HEK293T (cell line): ENCODE results near the gene CCR8.

Source experiments
- ARNT ChIP-seq: fragments of 450-650 bp; IDR thresholded peaks from 2 replicates; pipeline ENCODE4 v1.6.1; 2017; ENCODE audit warnings: mild to moderate bottlenecking
- BHLHE40 ChIP-seq: fragments of 450-650 bp; IDR thresholded peaks from 2 replicates; pipeline ENCODE4 v1.6.1; 2016; ENCODE audit warnings: mild to moderate bottlenecking, moderate library complexity, borderline replicate concordance
- FOXA1 ChIP-seq: fragments of 450-650 bp; IDR thresholded peaks from 2 replicates; pipeline ENCODE4 v1.6.1; 2016; ENCODE audit warnings: mild to moderate bottlenecking
- LEF1 ChIP-seq: fragments of 450-650 bp; IDR thresholded peaks from 2 replicates; pipeline ENCODE4 v1.6.1; 2017; ENCODE audit warnings: mild to moderate bottlenecking, borderline replicate concordance
- SP1 ChIP-seq: fragments of 450-650 bp; IDR thresholded peaks from 2 replicates; pipeline ENCODE4 v1.6.1; 2017
- SUZ12 ChIP-seq: fragments of 450-650 bp; IDR thresholded peaks from 2 replicates; pipeline ENCODE4 v1.6.1; 2016; ENCODE audit warnings: mild to moderate bottlenecking
- ZNF384 ChIP-seq: fragments of 450-650 bp; IDR thresholded peaks from 2 replicates; pipeline ENCODE4 v1.6.1; 2016

GRCh38 chr3:39292961-39293360 is 36.5 kb upstream of the CCR8 start:
- no peak for TF ChIP-seq FOXA1
- TF ChIP-seq LEF1: no peak
- no peak for TF ChIP-seq ZNF384
- TF ChIP-seq SP1: no peak
- TF ChIP-seq SUZ12: no peak
- TF ChIP-seq ARNT: no peak
- no peak for TF ChIP-seq BHLHE40
